SJCRH30 (cell line): ENCODE measurements around the gene ANO1. TPM values are rescaled to one million over a fixed set of nuclear protein-coding genes. Genes with fewer than 3 reads are reported as not detected.

ENCODE experiments used
- DNase-seq, 2 experiments: peaks; one replicate each; pipeline ENCODE4 v3.0.0-alpha.2; 2015 to 2020
- H3K27ac ChIP-seq: fragments of 250-450 bp; sonication (Bioruptor Pico); 2 replicates; pipeline ENCODE4 v1.5.1; 2020; ENCODE audit warnings: mild to moderate bottlenecking, moderate library complexity
- H3K27me3 ChIP-seq: fragments of 250-450 bp; sonication (Bioruptor Pico); 2 replicates; pipeline ENCODE4 v1.5.1; 2020; ENCODE audit warnings: mild to moderate bottlenecking, moderate library complexity
- H3K36me3 ChIP-seq: fragments of 250-450 bp; sonication (Bioruptor Pico); 2 replicates; pipeline ENCODE4 v1.5.1; 2020; ENCODE audit warnings: mild to moderate bottlenecking, moderate library complexity
- H3K4me1 ChIP-seq: fragments of 250-450 bp; sonication (Bioruptor Pico); 2 replicates; pipeline ENCODE4 v1.5.1; 2020; ENCODE audit warnings: mild to moderate bottlenecking, moderate library complexity
- H3K4me3 ChIP-seq: fragments of 250-450 bp; sonication (Bioruptor Pico); 2 replicates; pipeline ENCODE4 v1.5.1; 2020; ENCODE audit warnings: mild to moderate bottlenecking, moderate library complexity
- H3K9me3 ChIP-seq: fragments of 250-450 bp; sonication (Bioruptor Pico); replicated peaks from 2 replicates; pipeline ENCODE4 v1.5.1; 2020; ENCODE audit warnings: mild to moderate bottlenecking, moderate library complexity
- total RNA-seq: library from RNA; depleted of rRNA; stranded (reverse); fragments of >200 nt; shearing (Covaris generic); gene quantifications from 2 replicates; pipeline ENCODE4 v1.2.3, GENCODE V29; 2014

ANO1 gene
- total RNA-seq, 1 experiment from 2014 or later, result 0.43 TPM

- Histone ChIP-seq H3K4me3 (no peak overlapping the region), H3K4me1 (no peaks in the 10 kb centered on the region), H3K27me3 (no peaks in the 10 kb centered on the region), H3K9me3 (no peaks in the 10 kb centered on the region), H3K27ac (no peak overlapping the region), H3K36me3 (no peaks in the 10 kb centered on the region)
- no peak for DNase-seq
These were observed 11.5 kb downstream of the ANO1 start for GRCh38 chr11:70089631-70090030.

GRCh38 chr11:70090961-70091381 is 12.9 kb downstream of the ANO1 start:
- no peak for DNase-seq
- H3K27ac ChIP-seq, result no peak overlapping the region
- no peak overlapping the region for H3K4me3 ChIP-seq
- no peaks in the 10 kb centered on the region for H3K27me3 ChIP-seq
- H3K9me3 ChIP-seq, result no peaks in the 10 kb centered on the region
- no peaks in the 10 kb centered on the region for H3K36me3 ChIP-seq
- no peaks in the 10 kb centered on the region for H3K4me1 ChIP-seq

GRCh38 chr11:70091638-70092037 is 13.5 kb downstream of the ANO1 start:
- H3K27me3 ChIP-seq, result no peaks in the 10 kb centered on the region
- no peak for DNase-seq

GRCh38 chr11:70092959-70093715 is 15.0 kb downstream of the ANO1 start:
- Histone ChIP-seq H3K4me3 (no peak overlapping the region), H3K4me1 (no peaks in the 10 kb centered on the region), H3K27me3 (no peaks in the 10 kb centered on the region), H3K27ac (no peak overlapping the region), H3K36me3 (no peaks in the 10 kb centered on the region), H3K9me3 (no peaks in the 10 kb centered on the region)
- DNase-seq, result no peak

More at GRCh38 chr11:70091638-70092037, 13.5 kb downstream of the ANO1 start:
- no peaks in the 10 kb centered on the region for H3K36me3 ChIP-seq
- no peaks in the 10 kb centered on the region for H3K9me3 ChIP-seq
- H3K27ac ChIP-seq, result no peak overlapping the region
- H3K4me3 ChIP-seq, result no peak overlapping the region
- no peaks in the 10 kb centered on the region for H3K4me1 ChIP-seq

GRCh38 chr11:70095541-70096252 is 17.6 kb downstream of the ANO1 start:
- no peaks in the 10 kb centered on the region for H3K36me3 ChIP-seq
- H3K4me1 ChIP-seq, result no peaks in the 10 kb centered on the region
- H3K4me3 ChIP-seq, result no peak overlapping the region
- H3K27ac ChIP-seq, result no peak overlapping the region
- H3K27me3 ChIP-seq, result no peaks in the 10 kb centered on the region
- no peak for DNase-seq
- no peaks in the 10 kb centered on the region for H3K9me3 ChIP-seq

- Histone ChIP-seq H3K9me3 (no peaks in the 10 kb centered on the region), H3K4me3 (no peak overlapping the region), H3K27me3 (no peaks in the 10 kb centered on the region)
These were observed 19.9 kb downstream of the ANO1 start for GRCh38 chr11:70097783-70098563.

GRCh38 chr11:70098936-70099335 is 20.8 kb downstream of the ANO1 start:
- DNase-seq, result no peak
- Histone ChIP-seq H3K27me3 (no peaks in the 10 kb centered on the region), H3K4me3 (no peak overlapping the region), H3K9me3 (no peaks in the 10 kb centered on the region), H3K27ac (no peak overlapping the region), H3K36me3 (no peaks in the 10 kb centered on the region), H3K4me1 (no peaks in the 10 kb centered on the region)

More at GRCh38 chr11:70097783-70098563, 19.9 kb downstream of the ANO1 start:
- H3K36me3 ChIP-seq, result no peaks in the 10 kb centered on the region
- DNase-seq, result no peak
- no peaks in the 10 kb centered on the region for H3K4me1 ChIP-seq
- no peak overlapping the region for H3K27ac ChIP-seq

GRCh38 chr11:70099578-70100279 is 21.6 kb downstream of the ANO1 start:
- no peak overlapping the region for H3K27ac ChIP-seq
- no peak overlapping the region for H3K4me3 ChIP-seq
- no peaks in the 10 kb centered on the region for H3K36me3 ChIP-seq
- no peaks in the 10 kb centered on the region for H3K9me3 ChIP-seq
- no peaks in the 10 kb centered on the region for H3K27me3 ChIP-seq
- H3K4me1 ChIP-seq, result no peaks in the 10 kb centered on the region
- DNase-seq, result no peak

GRCh38 chr11:70100280-70100603 is 22.1 kb downstream of the ANO1 start:
- Histone ChIP-seq H3K4me1 (no peaks in the 10 kb centered on the region), H3K27me3 (no peaks in the 10 kb centered on the region), H3K9me3 (no peaks in the 10 kb centered on the region), H3K4me3 (no peak overlapping the region), H3K36me3 (no peaks in the 10 kb centered on the region), H3K27ac (no peak overlapping the region)
- DNase-seq, result no peak

- Histone ChIP-seq H3K27ac (no peak overlapping the region), H3K9me3 (no peaks in the 10 kb centered on the region), H3K36me3 (no peaks in the 10 kb centered on the region), H3K4me1 (no peaks in the 10 kb centered on the region), H3K4me3 (no peak overlapping the region), H3K27me3 (no peaks in the 10 kb centered on the region)
- DNase-seq, result no peak
These were observed 22.7 kb downstream of the ANO1 start for GRCh38 chr11:70100791-70101190.

- no peaks in the 10 kb centered on the region for H3K4me1 ChIP-seq
- no peaks in the 10 kb centered on the region for H3K36me3 ChIP-seq
- no peaks in the 10 kb centered on the region for H3K9me3 ChIP-seq
- H3K27ac ChIP-seq, result no peak overlapping the region
- H3K4me3 ChIP-seq, result no peak overlapping the region
- H3K27me3 ChIP-seq, result 0 out of 2 replicates have a peak, but pooled peaks cover 2% of the 10 kb centered on the region
- DNase-seq, result no peak
These were observed 25.3 kb downstream of the ANO1 start for GRCh38 chr11:70103256-70103975.

GRCh38 chr11:70104419-70104818 is 26.3 kb downstream of the ANO1 start:
- no peak for DNase-seq
- H3K9me3 ChIP-seq, result no peaks in the 10 kb centered on the region
- no peaks in the 10 kb centered on the region; the same call in 1 of the 2 replicates for H3K4me1 ChIP-seq
- H3K27ac ChIP-seq, result no peak overlapping the region
- 0 out of 2 replicates have a peak, but pooled peaks cover 4% of the 10 kb centered on the region for H3K27me3 ChIP-seq
- H3K36me3 ChIP-seq, result no peaks in the 10 kb centered on the region
- H3K4me3 ChIP-seq, result no peak overlapping the region

GRCh38 chr11:70104961-70105360 is 26.8 kb downstream of the ANO1 start:
- H3K4me3 ChIP-seq, result no peak overlapping the region
- H3K36me3 ChIP-seq, result no peaks in the 10 kb centered on the region
- H3K27me3 ChIP-seq, result 0 out of 2 replicates have a peak, but pooled peaks cover 4% of the 10 kb centered on the region
- no peak for DNase-seq
- H3K9me3 ChIP-seq, result no peaks in the 10 kb centered on the region
- no peaks in the 10 kb centered on the region; the same call in 1 of the 2 replicates for H3K4me1 ChIP-seq
- no peak overlapping the region for H3K27ac ChIP-seq

- 0 out of 2 replicates have a peak, but pooled peaks cover 4% of the 10 kb centered on the region for H3K27me3 ChIP-seq
- H3K36me3 ChIP-seq, result no peaks in the 10 kb centered on the region
- peaks cover 2% of the 10 kb centered on the region for H3K4me1 ChIP-seq
These were observed 27.2 kb downstream of the ANO1 start for GRCh38 chr11:70105369-70105754.

More at GRCh38 chr11:70105369-70105754, 27.2 kb downstream of the ANO1 start:
- Histone ChIP-seq H3K27ac (no peak overlapping the region), H3K4me3 (no peak overlapping the region), H3K9me3 (no peaks in the 10 kb centered on the region)
- DNase-seq, result no peak
